ENCODE measurements around the gene ROPN1L. TPM values are rescaled to one million over a fixed set of nuclear protein-coding genes. Genes with fewer than 3 reads are reported as not detected.
"Not testable (repeated sequence)": the region's sequence is repeated elsewhere in the genome, so short reads cannot be mapped to it uniquely, and the experiment has no call there.

Gene ROPN1L
- total and polyA plus RNA-seq, 12 donors = 0.15 to 3.9 (median 0.42) TPM; not detected in 3

DNA sequence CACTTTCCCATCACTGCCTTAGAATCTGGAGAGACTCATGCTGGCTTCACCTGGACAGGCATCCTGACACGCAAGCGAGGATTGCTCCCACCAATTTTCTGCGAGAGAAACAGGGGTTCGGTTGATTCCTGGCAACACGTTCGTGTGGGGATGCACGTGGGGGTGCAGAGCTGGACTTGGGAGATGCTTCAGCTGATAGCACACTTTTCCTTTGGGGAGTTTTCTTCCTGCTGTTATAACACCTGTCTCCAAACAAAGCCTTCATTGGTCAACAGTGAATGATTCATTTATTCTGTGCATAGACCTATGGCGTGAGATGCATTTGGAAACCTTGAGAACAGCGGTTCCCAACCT, 50.0 kb downstream of the ROPN1L start:
- TF ChIP-seq, protein P1, sequence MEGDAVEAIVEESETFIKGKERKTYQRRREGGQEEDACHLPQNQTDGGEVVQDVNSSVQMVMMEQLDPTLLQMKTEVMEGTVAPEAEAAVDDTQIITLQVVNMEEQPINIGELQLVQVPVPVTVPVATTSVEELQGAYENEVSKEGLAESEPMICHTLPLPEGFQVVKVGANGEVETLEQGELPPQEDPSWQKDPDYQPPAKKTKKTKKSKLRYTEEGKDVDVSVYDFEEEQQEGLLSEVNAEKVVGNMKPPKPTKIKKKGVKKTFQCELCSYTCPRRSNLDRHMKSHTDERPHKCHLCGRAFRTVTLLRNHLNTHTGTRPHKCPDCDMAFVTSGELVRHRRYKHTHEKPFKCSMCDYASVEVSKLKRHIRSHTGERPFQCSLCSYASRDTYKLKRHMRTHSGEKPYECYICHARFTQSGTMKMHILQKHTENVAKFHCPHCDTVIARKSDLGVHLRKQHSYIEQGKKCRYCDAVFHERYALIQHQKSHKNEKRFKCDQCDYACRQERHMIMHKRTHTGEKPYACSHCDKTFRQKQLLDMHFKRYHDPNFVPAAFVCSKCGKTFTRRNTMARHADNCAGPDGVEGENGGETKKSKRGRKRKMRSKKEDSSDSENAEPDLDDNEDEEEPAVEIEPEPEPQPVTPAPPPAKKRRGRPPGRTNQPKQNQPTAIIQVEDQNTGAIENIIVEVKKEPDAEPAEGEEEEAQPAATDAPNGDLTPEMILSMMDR (IDR thresholded peaks at IDR 0.05) = no peak
- TF ChIP-seq POLR2A (IDR thresholded peaks at IDR 0.05) = no peak
- H3K27me3 ChIP-seq = no peaks in the 10 kb centered on the region
- no peak overlapping the region for H3K4me3 ChIP-seq
- peaks cover 0 to 9% (median 0%) of the 10 kb centered on the region in 3 donors for H3K9me3 ChIP-seq (replicated peaks in 1 of 3)
- H3K27ac ChIP-seq = no peak overlapping the region
- intact Hi-C loops (cut with DNase I) = no loop called here
- DNase-seq = no peak
- no peaks in the 10 kb centered on the region for H3K4me1 ChIP-seq (replicated peaks in 1 of 2)
- H3K36me3 ChIP-seq (replicated peaks in 1 of 2) = no peaks in the 10 kb centered on the region
- 79 to 88% (median 85%) methylated on average over 8 to 9 of the region's 9 CpGs for WGBS, 4 donors

DNA sequence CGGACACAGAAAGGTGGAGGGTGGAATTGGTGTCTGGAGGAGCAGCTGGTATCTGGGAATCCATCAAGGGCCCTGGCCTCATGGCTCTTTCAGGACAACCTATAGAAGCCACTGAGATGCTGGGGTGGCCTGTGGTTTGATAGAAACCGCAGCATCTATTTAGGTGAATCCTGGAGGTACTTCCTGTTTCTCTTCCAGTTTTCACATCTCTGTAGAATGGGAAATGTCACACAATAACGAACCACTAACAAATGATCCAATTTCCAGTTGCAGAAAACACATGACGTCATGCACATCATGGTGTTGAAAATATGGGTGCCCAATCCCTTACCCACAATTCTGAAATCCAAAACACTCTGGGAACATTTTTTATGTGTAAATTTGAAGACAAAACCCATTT, 52.2 kb downstream of the ROPN1L start:
- 67 to 80% (median 76%) methylated on average over 4 of the region's 4 CpGs for WGBS, 4 donors
- no peaks in the 10 kb centered on the region for H3K4me1 ChIP-seq (replicated peaks in 1 of 2)
- peaks cover 0 to 9% (median 0%) of the 10 kb centered on the region in 3 donors for H3K9me3 ChIP-seq (replicated peaks in 1 of 3)
- H3K36me3 ChIP-seq (replicated peaks in 1 of 2) = no peaks in the 10 kb centered on the region
- H3K27ac ChIP-seq = no peak overlapping the region
- TF ChIP-seq, protein P1 (IDR thresholded peaks at IDR 0.05) = no peak
- TF ChIP-seq POLR2A (IDR thresholded peaks at IDR 0.05) = no peak
- intact Hi-C loops (cut with DNase I) = no loop called here
- DNase-seq = no peak
- H3K27me3 ChIP-seq = no peaks in the 10 kb centered on the region
- no peak overlapping the region for H3K4me3 ChIP-seq

DNA sequence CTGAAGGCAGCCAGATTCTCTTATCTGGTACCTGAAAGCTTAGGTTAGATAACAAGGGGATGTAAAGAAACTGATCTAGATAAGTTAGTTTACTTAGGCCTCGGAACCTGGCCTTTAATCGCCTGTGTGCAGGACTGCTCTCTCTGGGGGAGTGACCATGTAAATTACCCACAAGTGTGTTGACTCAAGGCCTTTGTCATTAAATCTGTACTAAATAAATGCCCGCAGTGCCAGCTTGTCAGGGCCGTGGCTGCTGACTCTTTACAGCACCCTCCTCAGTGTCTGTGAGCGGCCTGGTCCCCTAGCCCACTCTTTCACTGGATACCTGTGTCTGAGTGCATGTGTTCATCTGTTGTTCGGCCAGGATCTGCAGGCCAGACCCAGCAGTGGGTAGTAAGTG, 52.8 kb downstream of the ROPN1L start:
- H3K36me3 ChIP-seq (replicated peaks in 1 of 2); DNase-seq; H3K27me3 ChIP-seq; H3K9me3 ChIP-seq (replicated peaks in 1 of 3); H3K4me3 ChIP-seq; H3K27ac ChIP-seq; intact Hi-C loops (cut with DNase I); H3K4me1 ChIP-seq (replicated peaks in 1 of 2): not testable (repeated sequence)
- 81 to 96% (median 88%) methylated on average over 6 of the region's 6 CpGs for WGBS, 4 donors

DNA sequence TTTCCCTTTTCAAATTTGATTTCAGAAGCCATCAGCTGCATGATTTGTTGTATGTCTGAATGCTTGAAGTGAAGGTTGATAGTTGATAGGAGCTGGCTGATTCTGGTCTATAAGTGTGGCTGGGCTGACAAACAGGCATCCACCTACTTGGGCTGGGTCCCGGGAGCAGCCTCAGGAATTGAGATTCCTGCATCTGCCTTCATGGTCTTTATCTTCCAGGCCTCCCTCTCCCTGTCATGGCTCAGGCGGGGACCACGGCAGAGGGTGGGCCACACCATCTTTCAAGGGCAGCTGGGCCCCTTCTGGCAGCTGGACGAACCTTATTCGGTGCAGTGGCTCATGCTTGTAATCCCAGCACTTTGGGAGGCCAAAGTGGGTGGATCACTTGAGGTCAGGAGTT, 55.9 kb downstream of the ROPN1L start:
- no peak for DNase-seq
- 67 to 82% (median 77%) methylated on average over 1 to 5 of the region's 5 CpGs; no CpG with 5 or more reads in 1 of the 4 donors for WGBS, 4 donors
- no peaks in the 10 kb centered on the region for H3K36me3 ChIP-seq (replicated peaks in 1 of 2)
- H3K4me1 ChIP-seq (replicated peaks in 1 of 2) = no peaks in the 10 kb centered on the region
- no peak overlapping the region for H3K4me3 ChIP-seq
- TF ChIP-seq, protein P1 (IDR thresholded peaks at IDR 0.05) = no peak
- no peak for TF ChIP-seq POLR2A (IDR thresholded peaks at IDR 0.05)
- intact Hi-C loops (cut with DNase I) = no loop called here
- no peak overlapping the region for H3K27ac ChIP-seq
- H3K27me3 ChIP-seq = no peaks in the 10 kb centered on the region
- peaks cover 0 to 9% (median 0%) of the 10 kb centered on the region in 3 donors for H3K9me3 ChIP-seq (replicated peaks in 1 of 3)

DNA sequence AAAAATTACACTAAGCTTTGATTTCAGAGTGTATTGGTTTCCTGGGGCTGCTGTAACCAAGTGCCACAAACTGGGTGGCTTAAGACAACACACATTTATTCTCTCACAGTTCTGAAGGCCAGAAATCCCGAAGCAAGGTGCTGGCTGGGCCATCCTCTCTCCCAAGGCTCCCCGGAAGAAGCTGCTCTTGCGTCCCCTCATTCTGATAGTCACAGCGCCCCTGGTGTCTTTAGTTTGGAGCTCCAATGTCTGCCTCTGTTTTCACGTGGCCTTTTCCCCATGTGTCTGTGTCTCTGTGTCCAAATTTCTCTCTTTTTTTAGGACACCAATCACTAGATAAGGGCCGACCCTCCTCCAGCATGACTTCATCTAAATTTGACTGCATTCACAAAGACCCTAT, 56.7 kb downstream of the ROPN1L start:
- intact Hi-C loops (cut with DNase I) = no loop called here
- DNase-seq = no peak
- WGBS, 4 donors = 57 to 73% (median 66%) methylated on average over 6 of the region's 6 CpGs
- TF ChIP-seq, protein P1 (IDR thresholded peaks at IDR 0.05) = no peak
- TF ChIP-seq POLR2A (IDR thresholded peaks at IDR 0.05) = no peak
- no peaks in the 10 kb centered on the region for H3K27me3 ChIP-seq
- no peaks in the 10 kb centered on the region for H3K36me3 ChIP-seq (replicated peaks in 1 of 2)
- no peaks in the 10 kb centered on the region for H3K4me1 ChIP-seq (replicated peaks in 1 of 2)
- H3K4me3 ChIP-seq = no peak overlapping the region
- peaks cover 0 to 9% (median 0%) of the 10 kb centered on the region in 3 donors for H3K9me3 ChIP-seq (replicated peaks in 1 of 3)
- no peak overlapping the region for H3K27ac ChIP-seq
